HEK293 (cell line): ENCODE data around the gene CTCFL.

Experiments
- CTCF ChIA-PET: fragments of 350-600 bp; formaldehyde crosslinking; extraction: SDS; loops from one replicate; lab custom pipeline; 2021; ENCODE audit warnings: antibody characterized with exemption; lab: Yijun Ruan, JAX
- POLR2A ChIA-PET: fragments of 300-600 bp; formaldehyde crosslinking; extraction: SDS; loops from one replicate; lab custom pipeline; 2020; ENCODE audit warnings: antibody characterized with exemption, inconsistent platforms; lab: Yijun Ruan, JAX
- H3K27ac ChIP-seq: fragments of 200-500 bp; sonication (Bioruptor generic); 2 replicates; pipeline ENCODE4 v1.5.1; 2014; ENCODE audit warnings: low read depth, low read length, control low read depth, inconsistent platforms; ENCODE audit errors: extremely low read depth
- H3K36me3 ChIP-seq, 2 experiments: fragments of 200-500 bp in 1 of 2; sonication (Bioruptor generic) in 1 of 2; 1 replicate in 1 of 2; 2 replicates in 1 of 2; pipeline ENCODE4 v1.5.1; 2014 to 2017; ENCODE audit warnings: inconsistent platforms in 2 of 2, low read length in 2 of 2; ENCODE audit not compliant: control insufficient read depth in 2 of 2, insufficient read depth in 1 of 2
- H3K4me1 ChIP-seq: fragments of 200-500 bp; sonication (Bioruptor generic); 2 replicates; pipeline ENCODE4 v1.5.1; 2014; ENCODE audit warnings: mild to moderate bottlenecking, low read length, inconsistent platforms; ENCODE audit not compliant: control insufficient read depth, insufficient read depth
- H3K4me3 ChIP-seq: 2 replicates; pipeline ENCODE4 v1.5.1; 2011; ENCODE audit warnings: low read depth, mild to moderate bottlenecking, control low read depth, low read length, moderate library complexity
- H3K9me3 ChIP-seq: fragments of 200-500 bp; sonication (Bioruptor generic); 2 replicates; pipeline ENCODE4 v1.5.1; 2014; ENCODE audit warnings: low read depth, low read length, inconsistent platforms; ENCODE audit not compliant: control insufficient read depth, insufficient read depth
- GFI1B ChIP-seq: fragments of 450-650 bp; formaldehyde crosslinking; IDR thresholded peaks from 2 replicates; pipeline ENCODE4 v1.5.1; 2016; ENCODE audit warnings: missing biosample characterization, missing genetic modification characterization
- GLI4 ChIP-seq: fragments of 450-650 bp; formaldehyde crosslinking; IDR thresholded peaks from 2 replicates; pipeline ENCODE4 v1.5.1; 2016; ENCODE audit warnings: missing biosample characterization, missing genetic modification characterization
- MEIS1 ChIP-seq: sonication (generic); formaldehyde crosslinking; IDR thresholded peaks from 2 replicates; pipeline ENCODE4 v1.8.1; 2022; ENCODE audit warnings: missing genetic modification reagents, mild to moderate bottlenecking, borderline replicate concordance
- MZF1 ChIP-seq: fragments of 450-650 bp; formaldehyde crosslinking; IDR thresholded peaks from 2 replicates; pipeline ENCODE4 v1.5.1; 2017; ENCODE audit warnings: missing biosample characterization, missing genetic modification characterization, borderline replicate concordance
- PBX3 ChIP-seq: sonication (generic); formaldehyde crosslinking; IDR thresholded peaks from 2 replicates; pipeline ENCODE4 v1.8.1; 2022; ENCODE audit warnings: mild to moderate bottlenecking, moderate library complexity, missing genetic modification reagents
- RBAK ChIP-seq: fragments of 450-650 bp; formaldehyde crosslinking; IDR thresholded peaks from 2 replicates; pipeline ENCODE4 v1.5.1; 2016; ENCODE audit warnings: missing biosample characterization, missing genetic modification characterization
- REPIN1 ChIP-seq: fragments of 450-650 bp; formaldehyde crosslinking; IDR thresholded peaks from 2 replicates; pipeline ENCODE4 v1.5.1; 2017; ENCODE audit warnings: missing biosample characterization, missing genetic modification characterization, low read depth
- TRIM28 ChIP-seq: IDR thresholded peaks from 2 replicates; pipeline ENCODE4 v1.6.1; 2011; ENCODE audit warnings: low read length, control low read depth, borderline replicate concordance
- ZBTB17 ChIP-seq: fragments of 450-650 bp; formaldehyde crosslinking; IDR thresholded peaks from 2 replicates; pipeline ENCODE4 v1.5.1; 2016; ENCODE audit warnings: missing biosample characterization, missing genetic modification characterization
- ZFP3 ChIP-seq: fragments of 450-650 bp; formaldehyde crosslinking; IDR thresholded peaks from 2 replicates; pipeline ENCODE4 v1.5.1; 2016; ENCODE audit warnings: low read depth, missing biosample characterization, missing genetic modification characterization
- ZNF114 ChIP-seq: fragments of 450-650 bp; formaldehyde crosslinking; IDR thresholded peaks from 2 replicates; pipeline ENCODE4 v1.5.0; 2017; ENCODE audit warnings: missing biosample characterization, missing genetic modification characterization
- ZNF121 ChIP-seq: fragments of 450-650 bp; formaldehyde crosslinking; IDR thresholded peaks from 2 replicates; pipeline ENCODE4 v1.5.1; 2016; ENCODE audit warnings: missing biosample characterization, missing genetic modification characterization
- ZNF133 ChIP-seq: fragments of 450-650 bp; formaldehyde crosslinking; IDR thresholded peaks from 2 replicates; pipeline ENCODE4 v1.5.1; 2016; ENCODE audit warnings: missing biosample characterization, missing genetic modification characterization
- ZNF146 ChIP-seq: fragments of 450-650 bp; formaldehyde crosslinking; IDR thresholded peaks from 2 replicates; pipeline ENCODE4 v1.5.1; 2016; ENCODE audit warnings: missing biosample characterization, missing genetic modification characterization
- ZNF148 ChIP-seq: fragments of 450-650 bp; formaldehyde crosslinking; IDR thresholded peaks from 2 replicates; pipeline ENCODE4 v1.5.0; 2017; ENCODE audit warnings: missing biosample characterization, missing genetic modification characterization, borderline replicate concordance
- ZNF174 ChIP-seq: fragments of 450-650 bp; formaldehyde crosslinking; IDR thresholded peaks from 2 replicates; pipeline ENCODE4 v1.5.0; 2017; ENCODE audit warnings: missing biosample characterization, mild to moderate bottlenecking, missing genetic modification characterization
- ZNF248 ChIP-seq: fragments of 450-650 bp; formaldehyde crosslinking; IDR thresholded peaks from 2 replicates; pipeline ENCODE4 v1.5.1; 2017; ENCODE audit warnings: missing biosample characterization, missing genetic modification characterization
- ZNF335 ChIP-seq: fragments of 450-650 bp; formaldehyde crosslinking; conservative IDR thresholded peaks from 2 replicates; pipeline ENCODE4 v1.5.1; 2016; ENCODE audit warnings: missing biosample characterization, missing genetic modification characterization
- ZNF48 ChIP-seq: fragments of 450-650 bp; formaldehyde crosslinking; IDR thresholded peaks from 2 replicates; pipeline ENCODE4 v1.5.1; 2016; ENCODE audit warnings: missing biosample characterization, missing genetic modification characterization
- ZNF521 ChIP-seq: fragments of 450-650 bp; formaldehyde crosslinking; IDR thresholded peaks from 2 replicates; pipeline ENCODE4 v1.5.1; 2017; ENCODE audit warnings: missing biosample characterization, mild to moderate bottlenecking, missing genetic modification characterization
- ZNF529 ChIP-seq: fragments of 450-650 bp; formaldehyde crosslinking; IDR thresholded peaks from 2 replicates; pipeline ENCODE4 v1.5.1; 2017; ENCODE audit warnings: missing genetic modification characterization, missing biosample characterization; ENCODE audit not compliant: insufficient replicate concordance
- ZNF654 ChIP-seq: fragments of 450-650 bp; formaldehyde crosslinking; IDR thresholded peaks from 2 replicates; pipeline ENCODE4 v1.5.1; 2016; ENCODE audit warnings: low read depth, missing biosample characterization, missing genetic modification characterization
- ZNF658 ChIP-seq: fragments of 450-650 bp; formaldehyde crosslinking; IDR thresholded peaks from 2 replicates; pipeline ENCODE4; 2016; ENCODE audit warnings: missing biosample characterization, missing genetic modification characterization
- ZNF830 ChIP-seq: fragments of 450-650 bp; IDR thresholded peaks from 2 replicates; pipeline ENCODE4 v1.5.0; 2018; ENCODE audit warnings: missing biosample characterization, missing genetic modification characterization, low read depth, mild to moderate bottlenecking, moderate library complexity
- TF ChIP-seq, protein P1 (sequence below): fragments of 450-650 bp; formaldehyde crosslinking; IDR thresholded peaks from 2 replicates; pipeline ENCODE4 v1.5.1; 2016; ENCODE audit warnings: missing biosample characterization, missing genetic modification characterization
- TF ChIP-seq, protein P2 (sequence below): fragments of 450-650 bp; formaldehyde crosslinking; IDR thresholded peaks from 2 replicates; pipeline ENCODE4 v1.5.1; 2017; ENCODE audit warnings: missing biosample characterization, missing genetic modification characterization

The CTCFL gene

GRCh38 chr20:57465943-57466342 lies 59.0 kb downstream of the CTCFL start (continued):
- TF ChIP-seq ZNF133 (tag by site-specific recombination) (no peak), TRIM28 (no peak), ZNF335 (no peak), ZNF830 (tag by site-specific recombination) (no peak), ZNF146 (no peak), ZNF654 (tag by site-specific recombination) (no peak), ZNF248 (tag by site-specific recombination) (no peak), PBX3 (no peak), GFI1B (tag by site-specific recombination) (no peak), RBAK (tag by site-specific recombination) (no peak), ZNF121 (tag by site-specific recombination) (no peak), ZNF48 (tag by site-specific recombination) (no peak), ZFP3 (tag by site-specific recombination) (no peak)
- TF ChIP-seq, protein P1, sequence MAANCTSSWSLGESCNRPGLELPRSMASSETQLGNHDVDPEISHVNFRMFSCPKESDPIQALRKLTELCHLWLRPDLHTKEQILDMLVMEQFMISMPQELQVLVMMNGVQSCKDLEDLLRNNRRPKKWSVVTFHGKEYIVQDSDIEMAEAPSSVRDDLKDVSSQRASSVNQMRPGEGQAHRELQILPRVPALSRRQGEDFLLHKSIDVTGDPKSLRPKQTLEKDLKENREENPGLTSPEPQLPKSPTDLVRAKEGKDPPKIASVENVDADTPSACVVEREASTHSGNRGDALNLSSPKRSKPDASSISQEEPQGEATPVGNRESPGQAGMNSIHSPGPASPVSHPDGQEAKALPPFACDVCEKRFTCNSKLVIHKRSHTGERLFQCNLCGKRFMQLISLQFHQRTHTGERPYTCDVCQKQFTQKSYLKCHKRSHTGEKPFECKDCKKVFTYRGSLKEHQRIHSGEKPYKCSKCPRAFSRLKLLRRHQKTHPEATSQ (tag by site-specific recombination) = no peak

- no peak overlapping the region for H3K4me3 ChIP-seq
- H3K36me3 ChIP-seq = no peaks in the 10 kb centered on the region
- CTCF ChIA-PET = interaction anchor here (0.5 to 0.7 kb wide), 2 partner anchors 136 to 161 kb away, joined by 3 to 5 read pairs; partner anchors contain the start of gene SPO11
- POLR2A ChIA-PET = no interaction called here
- H3K4me1 ChIP-seq = no peaks in the 10 kb centered on the region
- H3K27ac ChIP-seq = no peak overlapping the region
- H3K9me3 ChIP-seq = no peaks in the 10 kb centered on the region
- no peak for TF ChIP-seq ZNF174 (tag by site-specific recombination)
- no peak for TF ChIP-seq ZNF658
- TF ChIP-seq ZBTB17 (tag by site-specific recombination) = no peak
- TF ChIP-seq REPIN1 = no peak
- TF ChIP-seq ZNF148 = no peak
- TF ChIP-seq ZNF114 (tag by site-specific recombination) = no peak
- TF ChIP-seq MEIS1 (CRISPR knock-in tag) = no peak
- TF ChIP-seq, protein P2, sequence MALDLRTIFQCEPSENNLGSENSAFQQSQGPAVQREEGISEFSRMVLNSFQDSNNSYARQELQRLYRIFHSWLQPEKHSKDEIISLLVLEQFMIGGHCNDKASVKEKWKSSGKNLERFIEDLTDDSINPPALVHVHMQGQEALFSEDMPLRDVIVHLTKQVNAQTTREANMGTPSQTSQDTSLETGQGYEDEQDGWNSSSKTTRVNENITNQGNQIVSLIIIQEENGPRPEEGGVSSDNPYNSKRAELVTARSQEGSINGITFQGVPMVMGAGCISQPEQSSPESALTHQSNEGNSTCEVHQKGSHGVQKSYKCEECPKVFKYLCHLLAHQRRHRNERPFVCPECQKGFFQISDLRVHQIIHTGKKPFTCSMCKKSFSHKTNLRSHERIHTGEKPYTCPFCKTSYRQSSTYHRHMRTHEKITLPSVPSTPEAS (tag by site-specific recombination) = no peak
- TF ChIP-seq ZNF529 (tag by site-specific recombination) = no peak
- no peak for TF ChIP-seq GLI4 (tag by site-specific recombination)
- TF ChIP-seq ZNF521 = no peak
- no peak for TF ChIP-seq MZF1 (tag by site-specific recombination)
Observed at GRCh38 chr20:57465486-57465885, 59.5 kb downstream of the CTCFL start.
